SK-N-SH treated with all-trans-retinoic acid at 6 μM for 48 hours (cell line): ENCODE results near the gene SSBP2.

Experiments used
- ATAC-seq: fragments of 200-7000 bp; cut with Tn5 transposase; 3 replicates; pipeline ENCODE4 v1.9.1; 2020; ENCODE audit warnings: mild to moderate bottlenecking, moderate library complexity
- ARNTL ChIP-seq: fragments of 450-650 bp; formaldehyde crosslinking; IDR thresholded peaks from 2 replicates; pipeline ENCODE4 v1.5.0; 2020; ENCODE audit warnings: low read depth, mild to moderate bottlenecking, moderate library complexity, borderline replicate concordance
- BACH2 ChIP-seq: fragments of 250-450 bp; sonication (Bioruptor Pico); IDR thresholded peaks from 2 replicates; pipeline ENCODE4 v1.9.0; 2021; ENCODE audit warnings: mild to moderate bottlenecking, borderline replicate concordance
- CSDC2 ChIP-seq: fragments of 250-450 bp; sonication (Bioruptor Pico); IDR thresholded peaks from 2 replicates; pipeline ENCODE4 v1.5.0; 2020; ENCODE audit warnings: mild to moderate bottlenecking, moderate library complexity
- ESRRG ChIP-seq: fragments of 250-450 bp; sonication (Bioruptor Pico); IDR thresholded peaks from 2 replicates; pipeline ENCODE4 v1.6.1; 2021; ENCODE audit warnings: mild to moderate bottlenecking
- GLIS3 ChIP-seq: fragments of 250-450 bp; sonication (Bioruptor Pico); IDR thresholded peaks from 2 replicates; pipeline ENCODE4 v1.5.0; 2020; ENCODE audit warnings: mild to moderate bottlenecking, moderate library complexity
- ISL1 ChIP-seq: fragments of 250-450 bp; sonication (Bioruptor Pico); IDR thresholded peaks from 2 replicates; pipeline ENCODE4 v2.1.2; 2022; ENCODE audit warnings: mild to moderate bottlenecking, moderate library complexity
- OSR1 ChIP-seq: fragments of 250-450 bp; sonication (Bioruptor Pico); IDR thresholded peaks from 2 replicates; pipeline ENCODE4 v1.8.0; 2022; ENCODE audit warnings: moderate library complexity, mild to moderate bottlenecking, inconsistent platforms
- PATZ1 ChIP-seq: fragments of 250-450 bp; sonication (Bioruptor Pico); IDR thresholded peaks from 2 replicates; pipeline ENCODE4 v1.8.0; 2020; ENCODE audit warnings: mild to moderate bottlenecking, moderate library complexity, borderline replicate concordance
- POU6F1 ChIP-seq: fragments of 250-450 bp; sonication (Bioruptor Pico); IDR thresholded peaks from 2 replicates; pipeline ENCODE4 v1.8.0; 2021; ENCODE audit warnings: low read depth, mild to moderate bottlenecking, moderate library complexity, borderline replicate concordance
- PPARA ChIP-seq: fragments of 250-450 bp; sonication (Bioruptor Pico); IDR thresholded peaks from 2 replicates; pipeline ENCODE4 v1.5.0; 2020; ENCODE audit warnings: mild to moderate bottlenecking, borderline replicate concordance
- RARB ChIP-seq: fragments of 250-450 bp; sonication (Bioruptor Pico); IDR thresholded peaks from 2 replicates; pipeline ENCODE4 v1.8.0; 2021; ENCODE audit warnings: mild to moderate bottlenecking, moderate library complexity
- SNAI2 ChIP-seq: fragments of 250-450 bp; sonication (Bioruptor Pico); IDR thresholded peaks from 2 replicates; pipeline ENCODE4 v1.5.0; 2020; ENCODE audit warnings: mild to moderate bottlenecking, moderate library complexity
- TCF4 ChIP-seq: fragments of 250-450 bp; sonication (Bioruptor Pico); IDR thresholded peaks from 2 replicates; pipeline ENCODE4 v1.8.0; 2021; ENCODE audit warnings: mild to moderate bottlenecking, moderate library complexity, borderline replicate concordance
- ZC3H10 ChIP-seq: fragments of 250-450 bp; sonication (Bioruptor Pico); IDR thresholded peaks from 2 replicates; pipeline ENCODE4 v1.5.1; 2021; ENCODE audit warnings: mild to moderate bottlenecking, moderate library complexity
- ZFP3 ChIP-seq: fragments of 250-450 bp; sonication (Bioruptor Pico); IDR thresholded peaks from 2 replicates; pipeline ENCODE4 v1.5.0; 2020; ENCODE audit warnings: mild to moderate bottlenecking, moderate library complexity
- ZFP30 ChIP-seq: fragments of 450-650 bp; formaldehyde crosslinking; IDR thresholded peaks from 2 replicates; pipeline ENCODE4 v1.5.0; 2022; ENCODE audit warnings: mild to moderate bottlenecking, moderate library complexity
- ZNF565 ChIP-seq: fragments of 450-650 bp; formaldehyde crosslinking; conservative IDR thresholded peaks from 2 replicates; pipeline ENCODE4 v1.5.0; 2020; ENCODE audit warnings: low read depth, mild to moderate bottlenecking, moderate library complexity
- ZNF70 ChIP-seq: fragments of 450-650 bp; formaldehyde crosslinking; IDR thresholded peaks from 2 replicates; pipeline ENCODE4 v1.5.0; 2020; ENCODE audit warnings: mild to moderate bottlenecking, moderate library complexity
- ZNF8 ChIP-seq: fragments of 450-650 bp; formaldehyde crosslinking; IDR thresholded peaks from 2 replicates; pipeline ENCODE4 v1.5.0; 2020; ENCODE audit warnings: mild to moderate bottlenecking, moderate library complexity
- TF ChIP-seq, protein P1 (sequence below): fragments of 250-450 bp; sonication (Bioruptor Pico); IDR thresholded peaks from 2 replicates; pipeline ENCODE4 v1.5.0; 2020; ENCODE audit warnings: mild to moderate bottlenecking, moderate library complexity

Gene SSBP2

GRCh38 chr5:81773161-81773560 lies 22.3 kb upstream of the SSBP2 start:
- ATAC-seq = no peak
- TF ChIP-seq ZNF8 (CRISPR knock-in tag) = no peak

- TF ChIP-seq GLIS3 (CRISPR knock-in tag) (no peak), PPARA (CRISPR knock-in tag) (no peak), ZNF565 (CRISPR knock-in tag) (no peak), ZFP3 (CRISPR knock-in tag) (no peak), TCF4 (no peak), CSDC2 (CRISPR knock-in tag) (no peak), PATZ1 (CRISPR knock-in tag) (no peak), ESRRG (CRISPR knock-in tag) (no peak), ISL1 (CRISPR knock-in tag) (no peak), ZNF70 (CRISPR knock-in tag) (no peak), ARNTL (no peak), BACH2 (CRISPR knock-in tag) (no peak), RARB (CRISPR knock-in tag) (no peak), SNAI2 (no peak), POU6F1 (CRISPR knock-in tag) (no peak), ZC3H10 (CRISPR knock-in tag) (no peak), OSR1 (CRISPR knock-in tag) (no peak), ZFP30 (CRISPR knock-in tag) (no peak)
- TF ChIP-seq, protein P1, sequence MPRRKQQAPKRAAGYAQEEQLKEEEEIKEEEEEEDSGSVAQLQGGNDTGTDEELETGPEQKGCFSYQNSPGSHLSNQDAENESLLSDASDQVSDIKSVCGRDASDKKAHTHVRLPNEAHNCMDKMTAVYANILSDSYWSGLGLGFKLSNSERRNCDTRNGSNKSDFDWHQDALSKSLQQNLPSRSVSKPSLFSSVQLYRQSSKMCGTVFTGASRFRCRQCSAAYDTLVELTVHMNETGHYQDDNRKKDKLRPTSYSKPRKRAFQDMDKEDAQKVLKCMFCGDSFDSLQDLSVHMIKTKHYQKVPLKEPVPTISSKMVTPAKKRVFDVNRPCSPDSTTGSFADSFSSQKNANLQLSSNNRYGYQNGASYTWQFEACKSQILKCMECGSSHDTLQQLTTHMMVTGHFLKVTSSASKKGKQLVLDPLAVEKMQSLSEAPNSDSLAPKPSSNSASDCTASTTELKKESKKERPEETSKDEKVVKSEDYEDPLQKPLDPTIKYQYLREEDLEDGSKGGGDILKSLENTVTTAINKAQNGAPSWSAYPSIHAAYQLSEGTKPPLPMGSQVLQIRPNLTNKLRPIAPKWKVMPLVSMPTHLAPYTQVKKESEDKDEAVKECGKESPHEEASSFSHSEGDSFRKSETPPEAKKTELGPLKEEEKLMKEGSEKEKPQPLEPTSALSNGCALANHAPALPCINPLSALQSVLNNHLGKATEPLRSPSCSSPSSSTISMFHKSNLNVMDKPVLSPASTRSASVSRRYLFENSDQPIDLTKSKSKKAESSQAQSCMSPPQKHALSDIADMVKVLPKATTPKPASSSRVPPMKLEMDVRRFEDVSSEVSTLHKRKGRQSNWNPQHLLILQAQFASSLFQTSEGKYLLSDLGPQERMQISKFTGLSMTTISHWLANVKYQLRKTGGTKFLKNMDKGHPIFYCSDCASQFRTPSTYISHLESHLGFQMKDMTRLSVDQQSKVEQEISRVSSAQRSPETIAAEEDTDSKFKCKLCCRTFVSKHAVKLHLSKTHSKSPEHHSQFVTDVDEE (CRISPR knock-in tag) = no peak
- ATAC-seq = no peak
These were observed 21.6 kb upstream of the SSBP2 start for GRCh38 chr5:81772488-81772887.

DNA sequence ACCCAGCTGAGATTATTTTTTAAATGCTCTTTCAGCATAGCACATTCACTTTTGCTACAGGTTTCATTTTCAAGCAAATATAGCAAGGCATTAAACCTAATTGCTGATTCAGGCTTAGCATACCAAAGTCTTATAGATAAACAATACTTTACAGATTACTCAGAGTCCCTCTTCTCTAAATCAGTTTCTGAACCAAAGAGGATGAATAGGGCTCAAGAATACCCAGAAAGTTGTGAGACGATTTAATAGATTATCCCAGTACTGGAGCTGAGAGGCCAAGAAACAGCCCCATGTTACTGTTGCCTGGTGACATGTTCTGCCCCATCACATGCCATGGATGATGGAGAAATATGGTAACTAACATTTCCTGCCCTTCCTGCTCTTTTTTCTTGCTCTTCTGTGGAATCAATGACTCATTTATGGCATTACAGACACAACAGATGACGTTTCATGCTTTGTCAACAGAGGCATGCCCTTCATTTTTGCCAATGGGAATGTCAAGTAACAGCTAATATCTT lies 18.1 kb upstream of the SSBP2 start:
- peak; percentile 66 for ATAC-seq
- no peak for TF ChIP-seq BACH2 (CRISPR knock-in tag)
- TF ChIP-seq ZNF8 (CRISPR knock-in tag) = no peak
- TF ChIP-seq ZNF70 (CRISPR knock-in tag) = no peak
- TF ChIP-seq POU6F1 (CRISPR knock-in tag) = no peak
- no peak for TF ChIP-seq PATZ1 (CRISPR knock-in tag)
- TF ChIP-seq, protein P1 (CRISPR knock-in tag) = no peak
